T-helper 2 cell treated with Interferon-gamma antibody and Interleukin-4, amounts not matched to agents 100 ng/mL and 5 ng/mL, for 36 hours (primary cell): ENCODE results near the gene SEMA3G. TPM values are rescaled to one million over a fixed set of nuclear protein-coding genes. Genes with fewer than 3 reads are reported as not detected.

ENCODE experiments used
- intact Hi-C: fragments of 100-400 bp; cut with micrococcal nuclease; formaldehyde crosslinking; loops from one replicate; pipeline ENCODE4 v1.15.1; 2023
- total RNA-seq: library from RNA; stranded (reverse); gene quantifications from 2 replicates; pipeline ENCODE4 v1.2.3, GENCODE V29; 2022

Gene SEMA3G
- total RNA-seq, 1 donor from 2014 or later: 0.16 TPM

- intact Hi-C loops: no loop called here
Measured at GRCh38 chr3:52479877-52480575, 35.1 kb upstream of the SEMA3G start.

- intact Hi-C loops: no loop called here
Measured at GRCh38 chr3:52479037-52479876, 34.4 kb upstream of the SEMA3G start.

GRCh38 chr3:52477796-52478095 lies 32.8 kb upstream of the SEMA3G start:
- intact Hi-C loops: no loop called here

GRCh38 chr3:52477076-52477795 lies 32.3 kb upstream of the SEMA3G start:
- intact Hi-C loops: no loop called here

GRCh38 chr3:52473026-52473425 lies 28.1 kb upstream of the SEMA3G start:
- intact Hi-C loops: no loop called here

- intact Hi-C loops: no loop called here
Measured at GRCh38 chr3:52472239-52473000, 27.5 kb upstream of the SEMA3G start.

GRCh38 chr3:52471371-52472238 lies 26.7 kb upstream of the SEMA3G start:
- intact Hi-C loops: no loop called here

- intact Hi-C loops: no loop called here
Measured at GRCh38 chr3:52470920-52471319, 26.0 kb upstream of the SEMA3G start.

GRCh38 chr3:52469001-52469400 lies 24.1 kb upstream of the SEMA3G start:
- intact Hi-C loops: no loop called here

- intact Hi-C loops: no loop called here
Measured at GRCh38 chr3:52468336-52468735, 23.4 kb upstream of the SEMA3G start.

GRCh38 chr3:52463416-52463815 lies 18.5 kb upstream of the SEMA3G start:
- intact Hi-C loops: no loop called here

- intact Hi-C loops: no loop called here
Measured at GRCh38 chr3:52461874-52462273, 17.0 kb upstream of the SEMA3G start.

- intact Hi-C loops: loop anchor here (10.0 kb wide), 1 partner anchor 226 kb away; the partner anchor contains the start of genes GNL3 and PBRM1
Measured at GRCh38 chr3:52458770-52459545, 14.1 kb upstream of the SEMA3G start.

- intact Hi-C loops: loop anchor here (10.0 kb wide), 1 partner anchor 227 kb away; the partner anchor contains the start of genes GNL3 and PBRM1
Measured at GRCh38 chr3:52458031-52458760, 13.3 kb upstream of the SEMA3G start.

- intact Hi-C loops: loop anchor here (10.0 kb wide), 1 partner anchor 228 kb away; the partner anchor contains the start of genes GNL3 and PBRM1
Measured at GRCh38 chr3:52456800-52457183, 11.9 kb upstream of the SEMA3G start.

- intact Hi-C loops: loop anchor here (10.0 kb wide), 1 partner anchor 229 kb away; the partner anchor contains the start of genes GNL3 and PBRM1
Measured at GRCh38 chr3:52456169-52456799, 11.4 kb upstream of the SEMA3G start.

- intact Hi-C loops: loop anchor here (1.0 to 10.0 kb wide), 3 partner anchors 8 to 229 kb away; partner anchors contain the start of genes GNL3, PBRM1 and UQCC5
Measured at GRCh38 chr3:52455283-52456168, 10.6 kb upstream of the SEMA3G start, which contains the start of gene NISCH. NISCH (plus strand) TSS chr3:52455604; CDS start chr3:52455642, 38 bp downstream.
